Breast epithelium (tissue), 3 donors: ENCODE data around the gene ABCG5.

Experiments
- CTCF ChIP-seq, 3 donors: fragments of 450-650 bp; IDR thresholded peaks; one replicate each; pipeline ENCODE4 v1.5.1; 2016 to 2017; ENCODE audit warnings: antibody characterized with exemption in 3 of 3, mild to moderate bottlenecking in 3 of 3, moderate library complexity in 3 of 3
- POLR2A ChIP-seq: fragments of 450-650 bp; IDR thresholded peaks from one replicate; pipeline ENCODE4 v1.6.1; 2016; ENCODE audit warnings: antibody characterized with exemption, mild to moderate bottlenecking, moderate library complexity

- TF ChIP-seq CTCF (IDR thresholded peaks at IDR 0.05): no peak
- no peak for TF ChIP-seq POLR2A
These were observed 27.8 kb downstream of the ABCG5 start for GRCh38 chr2:43810888-43811287.
